ENCODE measurements around the gene PTGES3.
"Not testable (repeated sequence)": the region's sequence is repeated elsewhere in the genome, so short reads cannot be mapped to it uniquely, and the experiment has no call there.

Gene PTGES3

GRCh38 chr12:56704522-56704921 is 16.4 kb upstream of the PTGES3 start:
- not testable (repeated sequence) for FAIRE-seq

GRCh38 chr12:56699020-56699661 is 11.1 kb upstream of the PTGES3 start:
- FAIRE-seq, result no peak

- no peak for FAIRE-seq
These were observed 7.4 kb upstream of the PTGES3 start for GRCh38 chr12:56695327-56696101.

DNA sequence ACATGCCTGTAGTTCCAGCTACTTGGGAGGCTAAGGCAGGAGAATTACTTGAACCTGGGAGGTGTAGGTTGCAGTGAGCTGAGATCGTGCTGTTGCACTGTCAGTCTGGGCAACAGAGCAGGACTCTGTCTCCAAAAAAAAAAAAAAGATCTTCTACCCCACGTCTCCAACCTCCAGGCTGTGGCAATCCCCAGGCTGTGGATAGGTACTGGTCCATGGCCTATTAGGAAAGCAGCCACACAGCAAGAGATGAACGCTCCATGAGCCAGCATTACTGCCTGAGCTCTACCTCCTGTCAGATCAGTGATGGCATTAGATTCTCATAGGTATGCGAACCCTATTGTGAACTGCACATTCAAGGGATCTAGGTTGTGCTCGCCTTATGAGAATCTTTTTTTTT is 6.1 kb upstream of the PTGES3 start:
- no peak for FAIRE-seq

DNA sequence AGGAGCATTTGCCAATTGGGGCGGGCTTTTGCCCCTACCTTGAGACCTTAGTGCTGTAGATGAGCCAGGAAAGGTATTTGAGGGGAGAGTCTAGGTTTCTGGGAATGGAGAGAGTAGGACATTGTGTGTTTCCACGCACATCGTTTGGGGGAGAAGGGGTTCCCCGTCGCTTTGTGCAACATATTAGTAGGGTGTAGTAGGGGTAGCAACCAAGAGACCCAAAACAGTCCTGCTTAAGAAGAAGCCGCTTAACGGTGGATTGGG is 694 bp upstream of the PTGES3 start:
- no peak for FAIRE-seq

DNA sequence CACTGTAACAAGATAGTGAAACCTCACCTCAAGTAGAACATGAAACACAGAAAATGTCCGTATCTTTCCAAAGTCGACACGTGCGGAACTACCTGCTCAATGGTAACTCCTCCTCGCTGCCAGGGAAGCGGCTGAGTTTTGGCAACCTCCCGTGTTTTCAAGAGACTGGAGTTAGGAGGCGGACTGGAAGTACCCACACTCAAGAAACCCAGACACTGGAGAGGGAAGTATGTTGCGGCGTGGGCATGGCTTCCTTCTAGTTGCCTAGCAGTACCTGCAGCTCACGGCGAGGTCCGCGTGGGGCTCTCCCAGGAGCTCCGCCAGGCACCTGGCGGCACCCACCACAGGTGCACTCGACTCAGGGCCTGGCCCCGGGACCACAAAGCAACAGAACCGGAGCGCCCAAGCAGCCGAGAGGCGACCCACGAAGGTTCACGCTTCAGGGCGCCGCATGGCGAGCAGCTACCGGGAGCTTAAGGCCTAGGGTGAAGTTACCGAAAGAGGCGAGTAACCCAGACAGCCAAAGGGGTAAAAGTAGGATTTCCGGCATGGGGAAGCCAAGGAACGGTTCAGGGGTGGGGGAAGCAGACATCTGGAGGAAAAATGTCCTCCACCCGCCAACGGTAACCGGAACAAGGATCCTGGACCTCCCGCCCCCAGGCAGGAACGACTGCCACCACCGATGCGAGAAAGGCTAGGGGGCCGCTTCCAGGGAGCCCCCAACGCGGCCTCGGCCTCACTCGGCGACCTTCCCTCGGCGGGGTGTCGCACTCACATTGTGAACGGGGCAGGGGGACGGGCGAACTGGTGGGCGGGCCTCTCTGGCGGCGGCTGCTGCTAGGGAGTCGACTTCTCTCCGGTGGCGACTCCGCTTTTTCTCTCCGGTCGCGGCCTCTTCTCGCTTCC is 608 bp downstream of the PTGES3 start:
- no peak for FAIRE-seq

GRCh38 chr12:56684745-56685359 is 3.2 kb downstream of the PTGES3 start:
- FAIRE-seq, result no peak

DNA sequence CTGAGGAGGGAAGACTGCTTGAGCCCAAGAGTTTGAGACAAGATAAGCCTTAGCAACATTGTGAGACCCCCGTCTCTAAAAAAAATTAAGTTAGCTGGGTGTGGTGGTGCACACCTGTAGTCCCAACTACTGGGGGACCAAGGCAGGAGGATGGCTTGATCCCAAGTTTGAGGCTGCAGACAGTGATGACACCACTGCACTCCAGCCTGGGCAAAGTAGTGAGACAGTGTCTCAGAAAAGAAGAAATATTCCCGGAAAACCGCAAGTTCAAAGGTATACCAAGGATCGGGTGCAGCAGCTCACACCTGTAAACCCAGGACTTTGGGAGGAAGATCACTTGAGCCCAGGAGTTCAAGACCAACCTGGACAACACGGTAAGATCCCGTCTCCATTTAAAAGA is 5.8 kb downstream of the PTGES3 start:
- no peak for FAIRE-seq

GRCh38 chr12:56679883-56680575 is 8.1 kb downstream of the PTGES3 start:
- FAIRE-seq, result no peak

DNA sequence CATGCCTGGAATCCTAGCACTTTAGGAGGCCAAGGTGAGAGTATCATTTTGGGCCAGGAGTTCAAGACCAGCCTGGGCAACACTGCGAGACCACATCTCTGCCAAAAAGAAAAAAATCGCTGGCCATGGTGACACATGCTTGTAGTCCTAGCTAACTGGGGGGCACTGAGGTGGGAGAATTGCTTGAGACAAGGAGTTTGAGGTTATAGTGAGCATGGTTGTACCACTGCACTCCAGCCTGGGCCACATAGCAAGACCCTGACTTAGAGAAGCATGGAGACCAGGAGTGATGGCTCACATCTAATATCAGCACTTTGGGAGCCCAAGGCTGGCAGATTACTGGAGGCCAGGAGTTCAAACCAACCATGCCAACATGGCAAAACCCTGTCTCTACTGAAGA is 9.2 kb downstream of the PTGES3 start:
- no peak for FAIRE-seq

GRCh38 chr12:56677680-56678079 is 10.4 kb downstream of the PTGES3 start:
- no peak for FAIRE-seq

- no peak for FAIRE-seq
These were observed 11.1 kb downstream of the PTGES3 start for GRCh38 chr12:56676851-56677580.

GRCh38 chr12:56671608-56672007 is 16.5 kb downstream of the PTGES3 start:
- FAIRE-seq, result no peak

GRCh38 chr12:56670836-56671235 is 17.2 kb downstream of the PTGES3 start:
- FAIRE-seq, result no peak

DNA sequence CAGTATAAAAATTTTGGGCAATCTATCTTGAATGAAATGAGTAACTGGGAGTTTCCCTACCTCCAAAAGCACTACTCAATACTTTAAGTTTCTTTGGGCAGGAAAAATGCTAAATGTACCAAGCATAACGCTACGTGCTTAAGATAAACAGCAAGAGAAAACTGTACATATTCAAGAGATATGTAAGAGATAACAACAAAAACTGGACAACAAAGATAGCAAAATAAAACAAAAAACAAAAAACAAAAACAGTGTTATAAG is 20.0 kb downstream of the PTGES3 start:
- FAIRE-seq, result no peak

DNA sequence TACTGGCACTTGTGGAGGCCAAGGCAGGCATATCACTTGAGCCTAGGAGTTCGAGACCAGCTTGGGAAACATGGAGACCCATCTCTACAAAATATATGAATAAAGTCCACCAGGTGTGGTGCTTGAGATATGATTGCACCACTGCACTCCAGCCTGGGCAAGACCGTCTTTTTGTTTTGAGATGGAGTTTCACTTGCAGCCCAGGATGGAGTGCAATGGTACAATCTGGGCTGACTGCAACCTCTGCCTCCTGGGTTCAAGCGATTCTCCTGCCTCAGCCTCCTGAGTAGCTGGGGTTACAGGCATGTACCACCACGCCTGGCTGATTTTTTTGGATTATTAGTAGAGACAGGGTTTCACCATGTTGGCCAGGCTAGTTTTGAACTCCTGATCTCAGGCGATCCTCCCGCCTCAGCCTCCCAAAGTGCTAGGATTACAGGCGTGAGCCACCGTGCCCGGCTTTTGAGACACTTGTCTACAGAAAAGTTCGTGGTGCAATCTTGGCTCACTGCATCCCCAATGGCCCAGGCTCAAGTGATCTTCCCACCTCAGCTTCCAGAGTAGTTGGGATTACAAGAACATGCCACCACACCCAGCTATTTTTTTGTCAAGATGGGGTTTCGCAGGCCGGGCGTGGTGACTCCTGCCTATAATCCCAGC is 26.0 kb downstream of the PTGES3 start:
- no peak for FAIRE-seq

GRCh38 chr12:56661560-56661959 is 26.5 kb downstream of the PTGES3 start:
- no peak for FAIRE-seq

DNA sequence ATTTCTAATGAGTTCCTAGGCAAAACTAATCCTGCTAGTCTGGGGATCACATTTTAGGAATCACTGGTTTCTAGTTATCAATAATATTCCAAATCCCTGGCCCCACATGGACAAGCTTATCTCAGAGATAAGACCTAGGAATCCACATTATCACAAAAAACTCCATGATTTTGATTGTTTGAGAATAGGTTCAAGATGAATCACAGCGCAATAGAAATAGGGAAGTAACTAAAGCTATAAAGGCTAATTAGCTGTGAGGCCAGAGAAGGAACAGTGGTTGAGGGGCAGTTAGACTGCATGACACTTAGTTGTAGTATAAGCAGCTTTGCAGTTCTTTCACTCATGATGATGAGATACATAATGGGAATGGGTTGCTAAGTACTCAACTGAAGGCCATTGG is 29.2 kb downstream of the PTGES3 start:
- FAIRE-seq, result no peak

DNA sequence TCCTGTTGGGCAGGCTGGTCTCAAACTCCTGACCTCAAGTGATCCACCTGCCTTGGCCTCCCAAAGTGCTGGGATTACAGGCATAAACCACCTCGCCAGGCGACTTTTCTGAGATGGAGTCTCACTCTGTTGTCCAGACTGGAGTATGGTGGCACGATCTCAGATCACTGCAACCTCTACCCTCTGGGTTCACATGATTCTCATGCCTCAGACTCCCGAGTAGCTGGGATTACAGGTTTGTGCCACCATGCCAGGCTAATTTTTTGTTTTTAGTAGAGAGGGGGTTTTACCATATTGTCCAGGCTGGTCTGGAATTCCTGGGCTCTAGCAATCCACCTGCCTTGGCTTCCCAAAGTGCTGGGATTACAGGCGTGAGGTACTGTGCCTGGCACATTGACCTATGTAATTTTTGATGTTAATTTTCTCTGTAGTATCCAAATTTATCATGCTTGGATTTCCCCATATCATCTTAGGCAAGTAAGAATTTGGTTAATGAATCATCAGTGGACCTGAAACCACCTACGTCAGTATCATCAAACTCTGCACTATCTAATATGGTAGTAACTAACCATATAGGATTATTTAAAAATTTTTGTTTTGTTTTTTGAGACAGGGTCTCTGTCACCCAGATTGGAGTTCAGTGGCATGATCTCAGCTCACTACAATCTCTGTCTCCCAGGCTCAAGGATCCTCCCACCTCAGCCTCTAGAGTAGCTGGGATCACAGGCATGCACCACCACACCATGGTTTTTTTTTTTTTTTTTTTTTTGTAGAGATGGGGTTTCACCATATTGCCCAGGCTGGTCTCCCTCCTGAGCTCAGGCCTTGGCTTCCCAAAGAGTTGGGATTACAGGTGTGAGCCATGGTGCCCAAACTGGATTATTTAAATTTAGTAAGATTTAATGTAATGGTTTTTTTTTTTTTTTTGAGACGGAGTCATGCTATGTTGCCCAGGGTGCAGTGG is 30.4 kb downstream of the PTGES3 start:
- no peak for FAIRE-seq

GRCh38 chr12:56653781-56654180 is 34.3 kb downstream of the PTGES3 start:
- FAIRE-seq, result not testable (repeated sequence)
